PC-3 (cell line): ENCODE measurements around the gene SERPINA4.

Source experiments
- EZH2 ChIP-seq: fragments of 300-600 bp; sonication (generic); IDR thresholded peaks from one replicate; pipeline ENCODE4 v1.6.1; 2017; ENCODE audit warnings: antibody characterized with exemption, mild to moderate bottlenecking, low read length; ENCODE audit not compliant: unreplicated experiment
- EZH2phosphoT487 ChIP-seq: fragments of 300-600 bp; sonication (generic); IDR thresholded peaks from 2 replicates; pipeline ENCODE4 v1.6.1; 2018; ENCODE audit warnings: mild to moderate bottlenecking, antibody characterized with exemption, low read length, borderline replicate concordance
- TF ChIP-seq, protein P1 (sequence below): fragments of 300-600 bp; sonication (generic); conservative IDR thresholded peaks from 2 replicates; pipeline ENCODE4 v1.5.1; 2017; ENCODE audit warnings: antibody characterized with exemption, low read depth, mild to moderate bottlenecking, low read length

DNA sequence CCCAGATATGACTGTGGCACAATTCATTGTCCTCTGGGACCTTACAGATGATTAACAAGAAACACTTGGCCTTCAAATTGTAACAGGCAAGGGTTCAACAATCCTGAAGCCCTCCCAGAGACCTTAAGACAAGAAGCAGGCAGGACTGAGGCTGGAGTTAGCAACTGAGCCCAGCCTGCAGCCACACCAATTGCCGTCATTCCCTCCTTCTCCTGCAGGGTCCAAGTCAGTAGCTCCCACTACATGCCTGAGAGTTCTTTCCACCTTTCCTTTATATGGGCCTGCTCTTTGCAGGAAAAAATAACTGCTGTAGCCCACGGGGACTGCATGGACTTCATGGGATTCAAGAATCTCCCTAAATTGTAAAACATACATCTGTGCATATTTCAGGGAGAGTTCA, 2.4 kb upstream of the SERPINA4 start:
- TF ChIP-seq, protein P1, sequence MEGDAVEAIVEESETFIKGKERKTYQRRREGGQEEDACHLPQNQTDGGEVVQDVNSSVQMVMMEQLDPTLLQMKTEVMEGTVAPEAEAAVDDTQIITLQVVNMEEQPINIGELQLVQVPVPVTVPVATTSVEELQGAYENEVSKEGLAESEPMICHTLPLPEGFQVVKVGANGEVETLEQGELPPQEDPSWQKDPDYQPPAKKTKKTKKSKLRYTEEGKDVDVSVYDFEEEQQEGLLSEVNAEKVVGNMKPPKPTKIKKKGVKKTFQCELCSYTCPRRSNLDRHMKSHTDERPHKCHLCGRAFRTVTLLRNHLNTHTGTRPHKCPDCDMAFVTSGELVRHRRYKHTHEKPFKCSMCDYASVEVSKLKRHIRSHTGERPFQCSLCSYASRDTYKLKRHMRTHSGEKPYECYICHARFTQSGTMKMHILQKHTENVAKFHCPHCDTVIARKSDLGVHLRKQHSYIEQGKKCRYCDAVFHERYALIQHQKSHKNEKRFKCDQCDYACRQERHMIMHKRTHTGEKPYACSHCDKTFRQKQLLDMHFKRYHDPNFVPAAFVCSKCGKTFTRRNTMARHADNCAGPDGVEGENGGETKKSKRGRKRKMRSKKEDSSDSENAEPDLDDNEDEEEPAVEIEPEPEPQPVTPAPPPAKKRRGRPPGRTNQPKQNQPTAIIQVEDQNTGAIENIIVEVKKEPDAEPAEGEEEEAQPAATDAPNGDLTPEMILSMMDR = no peak
- TF ChIP-seq EZH2 = no peak
- TF ChIP-seq EZH2phosphoT487 = no peak
